Left ventricle myocardium inferior (tissue), 1 donor: ENCODE measurements around the gene PRDM16. TPM values are rescaled to one million over a fixed set of nuclear protein-coding genes. Genes with fewer than 3 reads are reported as not detected.

Experiments used
- DNase-seq: peaks from one replicate; pipeline ENCODE4 v3.0.0-alpha.2; 2020
- H3K27ac ChIP-seq: fragments of 200-600 bp; replicated peaks from 2 replicates; pipeline ENCODE4 v1.8.0; 2021
- H3K27me3 ChIP-seq: fragments of 200-600 bp; 2 replicates; pipeline ENCODE4 v1.8.0; 2021; ENCODE audit warnings: low read depth
- H3K36me3 ChIP-seq: fragments of 200-600 bp; 2 replicates; pipeline ENCODE4 v1.8.0; 2021
- H3K4me1 ChIP-seq: fragments of 200-600 bp; 2 replicates; pipeline ENCODE4 v1.8.0; 2021
- H3K4me3 ChIP-seq: fragments of 200-600 bp; 2 replicates; pipeline ENCODE4 v1.8.0; 2021; ENCODE audit warnings: mild to moderate bottlenecking, moderate library complexity
- H3K9me3 ChIP-seq: fragments of 200-600 bp; replicated peaks from 2 replicates; pipeline ENCODE4 v1.8.0; 2021
- intact Hi-C: fragments of 100-400 bp; cut with micrococcal nuclease; formaldehyde crosslinking; loops from one replicate; pipeline ENCODE4 v1.11.0; 2022
- total RNA-seq: library from RNA; stranded (reverse); fragmentation: NEBNext Ultra II Directional; extraction: Animal tissue kit (Norgen Biotek cat#: 25700); gene quantifications from one replicate; pipeline ENCODE4 v1.2.1, GENCODE V29; 2021
- TF ChIP-seq, protein P1 (sequence below): fragments of 200-600 bp; IDR thresholded peaks from 2 replicates; pipeline ENCODE4 v1.8.0; 2021; ENCODE audit warnings: antibody characterized with exemption, mild to moderate bottlenecking, borderline replicate concordance
- donor health status: DM: no; HTN: yes; CAD: no; lungs with severe emphysema.

PRDM16 gene
- total RNA-seq, 1 donor from 2014 or later = 16.6 TPM

DNA sequence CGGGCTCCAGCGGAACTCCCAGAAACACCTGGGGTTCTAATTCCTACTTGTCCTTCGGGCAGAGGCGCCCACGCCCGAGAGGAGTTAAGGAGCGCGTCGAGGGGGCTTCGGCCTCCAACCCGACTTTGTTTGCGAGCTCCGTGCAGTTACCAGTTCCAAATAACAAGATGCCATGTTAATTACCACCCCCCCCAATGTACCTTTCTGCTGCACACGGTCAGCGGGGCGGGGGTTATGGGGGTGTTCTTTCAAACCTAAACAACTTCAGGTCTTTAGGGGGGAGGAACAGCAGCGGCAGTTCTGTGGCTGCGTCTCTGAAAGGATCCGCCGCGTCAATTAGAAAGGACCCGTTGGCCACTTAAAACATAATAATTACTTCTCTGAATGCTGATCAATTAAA is 114.8 kb downstream of the PRDM16 start:
- Histone ChIP-seq H3K36me3 (no peaks in the 10 kb centered on the region), H3K4me1 (peaks cover 38% of the 10 kb centered on the region), H3K9me3 (no peaks in the 10 kb centered on the region), H3K27me3 (peaks cover 4% of the 10 kb centered on the region), H3K4me3 (no peak overlapping the region), H3K27ac (no peak overlapping the region)
- intact Hi-C loops = no loop called here
- no peak for DNase-seq
- TF ChIP-seq, protein P1, sequence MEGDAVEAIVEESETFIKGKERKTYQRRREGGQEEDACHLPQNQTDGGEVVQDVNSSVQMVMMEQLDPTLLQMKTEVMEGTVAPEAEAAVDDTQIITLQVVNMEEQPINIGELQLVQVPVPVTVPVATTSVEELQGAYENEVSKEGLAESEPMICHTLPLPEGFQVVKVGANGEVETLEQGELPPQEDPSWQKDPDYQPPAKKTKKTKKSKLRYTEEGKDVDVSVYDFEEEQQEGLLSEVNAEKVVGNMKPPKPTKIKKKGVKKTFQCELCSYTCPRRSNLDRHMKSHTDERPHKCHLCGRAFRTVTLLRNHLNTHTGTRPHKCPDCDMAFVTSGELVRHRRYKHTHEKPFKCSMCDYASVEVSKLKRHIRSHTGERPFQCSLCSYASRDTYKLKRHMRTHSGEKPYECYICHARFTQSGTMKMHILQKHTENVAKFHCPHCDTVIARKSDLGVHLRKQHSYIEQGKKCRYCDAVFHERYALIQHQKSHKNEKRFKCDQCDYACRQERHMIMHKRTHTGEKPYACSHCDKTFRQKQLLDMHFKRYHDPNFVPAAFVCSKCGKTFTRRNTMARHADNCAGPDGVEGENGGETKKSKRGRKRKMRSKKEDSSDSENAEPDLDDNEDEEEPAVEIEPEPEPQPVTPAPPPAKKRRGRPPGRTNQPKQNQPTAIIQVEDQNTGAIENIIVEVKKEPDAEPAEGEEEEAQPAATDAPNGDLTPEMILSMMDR = no peak

DNA sequence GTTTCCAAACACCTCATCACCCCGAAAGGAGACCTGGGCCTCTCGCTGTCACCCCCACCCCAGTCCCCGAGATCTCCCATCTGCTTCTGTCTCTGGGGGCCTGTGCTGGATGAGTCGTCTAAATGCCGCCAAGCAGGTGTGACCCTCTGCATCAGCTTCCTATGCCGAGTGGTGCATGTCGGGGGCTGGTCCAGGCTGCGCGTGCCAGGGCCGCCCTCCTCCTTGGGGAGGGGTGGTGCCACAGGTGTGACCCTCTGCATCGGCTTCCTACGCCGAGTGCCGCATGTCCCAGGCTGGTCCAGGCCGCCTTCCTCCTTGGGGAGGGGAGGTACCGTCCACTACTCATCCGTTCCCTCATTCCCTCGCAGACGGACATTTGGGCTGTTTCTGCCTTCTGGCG is 115.7 kb downstream of the PRDM16 start:
- DNase-seq = no peak
- intact Hi-C loops = no loop called here
- no peak overlapping the region for H3K27ac ChIP-seq

DNA sequence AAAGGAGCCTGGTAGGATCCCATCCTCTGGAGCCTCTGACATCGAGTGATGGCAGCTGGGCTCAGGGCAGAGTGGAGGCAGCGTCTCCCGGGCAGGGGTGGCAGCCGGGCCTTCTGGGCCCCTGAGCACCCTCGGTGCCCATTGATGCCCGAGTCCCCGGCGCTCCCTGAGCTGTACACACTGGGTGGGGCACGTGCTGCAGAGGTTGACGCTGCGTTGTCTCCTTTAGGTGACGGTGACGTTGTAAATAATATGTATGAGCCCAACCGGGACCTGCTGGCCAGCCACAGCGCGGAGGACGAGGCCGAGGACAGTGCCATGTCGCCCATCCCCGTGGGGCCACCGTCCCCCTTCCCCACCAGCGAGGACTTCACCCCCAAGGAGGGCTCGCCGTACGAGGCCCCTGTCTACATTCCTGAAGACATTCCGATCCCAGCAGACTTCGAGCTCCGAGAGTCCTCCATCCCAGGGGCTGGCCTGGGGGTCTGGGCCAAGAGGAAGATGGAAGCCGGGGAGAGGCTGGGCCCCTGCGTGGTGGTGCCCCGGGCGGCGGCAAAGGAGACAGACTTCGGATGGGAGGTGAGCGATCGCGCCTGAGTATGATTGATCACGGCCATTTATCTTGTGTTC is 117.0 kb downstream of the PRDM16 start:
- H3K27ac ChIP-seq = peak overlapping the region; percentile 85
- H3K9me3 ChIP-seq = no peaks in the 10 kb centered on the region
- TF ChIP-seq, protein P1 = no peak
- H3K36me3 ChIP-seq = no peaks in the 10 kb centered on the region
- H3K4me1 ChIP-seq = peaks cover 41% of the 10 kb centered on the region
- intact Hi-C loops = no loop called here
- H3K4me3 ChIP-seq = peak overlapping the region; percentile 12
- H3K27me3 ChIP-seq = no peaks in the 10 kb centered on the region
- no peak for DNase-seq

More for the DNA sequence above, 115.7 kb downstream of the PRDM16 start:
- no peaks in the 10 kb centered on the region for H3K9me3 ChIP-seq
- H3K27me3 ChIP-seq = no peaks in the 10 kb centered on the region
- TF ChIP-seq, protein P1 = no peak
- no peak overlapping the region for H3K4me3 ChIP-seq
- peaks cover 41% of the 10 kb centered on the region for H3K4me1 ChIP-seq
- H3K36me3 ChIP-seq = no peaks in the 10 kb centered on the region

DNA sequence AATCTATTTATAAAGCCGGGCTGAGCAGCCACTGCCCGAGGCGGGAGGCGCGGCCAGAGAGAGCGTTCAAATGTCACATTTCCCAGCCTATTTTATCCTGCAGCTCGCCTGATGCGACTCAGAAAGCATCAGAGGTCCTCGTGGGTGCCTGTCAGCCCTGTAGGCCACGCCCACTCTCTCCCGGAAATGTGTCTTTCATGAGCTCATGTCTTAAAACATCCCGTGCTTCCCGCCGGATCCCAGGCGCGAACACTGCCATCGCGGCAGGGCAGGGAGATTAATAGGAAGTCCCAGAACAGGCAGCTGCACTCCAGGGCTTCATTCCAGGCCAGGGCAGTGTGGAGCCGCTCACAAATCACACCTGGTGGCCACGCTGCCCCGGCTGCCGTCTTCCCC is 117.5 kb downstream of the PRDM16 start:
- TF ChIP-seq, protein P1 = no peak
- peak overlapping the region; percentile 12 for H3K4me3 ChIP-seq
- H3K27ac ChIP-seq = peak overlapping the region; percentile 85
- peak; percentile 82 for DNase-seq
- H3K36me3 ChIP-seq = no peaks in the 10 kb centered on the region
- H3K9me3 ChIP-seq = no peaks in the 10 kb centered on the region
- peaks cover 41% of the 10 kb centered on the region for H3K4me1 ChIP-seq
- H3K27me3 ChIP-seq = no peaks in the 10 kb centered on the region
- intact Hi-C loops = no loop called here

DNA sequence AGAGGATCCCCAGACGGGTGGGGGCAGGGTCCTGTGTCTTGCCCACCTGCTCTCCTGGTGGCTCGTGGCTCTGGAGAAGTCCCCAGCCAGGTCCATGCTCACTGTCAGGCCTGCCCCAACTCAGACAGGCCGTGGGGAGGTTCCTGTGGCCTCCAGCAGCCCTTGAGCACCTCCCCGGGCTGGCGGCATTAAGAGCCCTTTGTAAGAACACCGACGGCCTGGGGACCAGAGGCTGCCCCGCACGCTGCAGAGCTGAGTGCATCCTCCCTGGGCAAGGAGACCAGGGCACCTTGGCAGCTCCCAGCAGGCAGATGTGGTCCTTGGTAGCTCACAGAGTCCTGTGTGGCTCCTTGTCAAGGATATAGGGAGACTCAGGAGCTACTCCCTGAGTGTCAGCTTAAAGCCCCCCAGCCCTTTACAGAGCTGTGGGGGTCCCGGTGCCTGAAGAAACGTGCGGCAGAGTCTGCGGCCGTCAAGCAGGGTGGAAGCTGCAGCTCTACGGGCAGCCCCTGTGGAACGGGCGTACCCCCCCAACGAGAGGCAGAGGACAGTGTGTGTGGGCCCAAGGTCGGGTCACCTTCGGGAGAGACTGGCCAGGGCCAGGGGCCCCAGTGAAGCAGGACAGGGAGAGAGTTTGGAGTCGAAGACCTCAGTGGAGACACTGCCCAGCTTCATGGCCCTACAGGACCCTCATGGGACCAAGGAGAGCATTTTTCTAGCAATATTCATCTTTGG is 118.6 kb downstream of the PRDM16 start:
- Histone ChIP-seq H3K36me3 (no peaks in the 10 kb centered on the region), H3K27me3 (no peaks in the 10 kb centered on the region), H3K9me3 (no peaks in the 10 kb centered on the region), H3K4me3 (no peak overlapping the region), H3K4me1 (peaks cover 41% of the 10 kb centered on the region), H3K27ac (peak overlapping the region; percentile 85)
- intact Hi-C loops = no loop called here
- no peak for DNase-seq
- TF ChIP-seq, protein P1 = no peak
